Mesendoderm (in vitro differentiated cells): Measurements from ENCODE around the gene ST8SIA6.

Experiments
- DNase-seq: peaks from one replicate; pipeline ENCODE4 v3.0.0; 2013
- H2AK5ac ChIP-seq: 2 replicates; pipeline ENCODE4 v1.6.1; 2013; ENCODE audit warnings: low read length, inconsistent platforms
- H2BK120ac ChIP-seq: 2 replicates; pipeline ENCODE4 v1.6.1; 2013; ENCODE audit warnings: low read depth, mild to moderate bottlenecking, low read length, moderate library complexity, mixed read lengths
- H2BK15ac ChIP-seq: replicated peaks from 2 replicates; pipeline ENCODE4 v1.6.1; 2013; ENCODE audit warnings: low read depth, mild to moderate bottlenecking, moderate library complexity
- H2BK5ac ChIP-seq: 2 replicates; pipeline ENCODE4 v1.6.1; 2013; ENCODE audit warnings: low read length, inconsistent platforms
- H3K18ac ChIP-seq: 2 replicates; pipeline ENCODE4 v1.6.1; 2013; ENCODE audit warnings: mild to moderate bottlenecking, low read length, mixed read lengths
- H3K23ac ChIP-seq: one replicate; pipeline ENCODE4 v1.6.1; 2013; ENCODE audit warnings: low read length
- H3K27ac ChIP-seq: 2 replicates; pipeline ENCODE4 v1.5.1; 2013; ENCODE audit warnings: low read depth, mild to moderate bottlenecking, inconsistent platforms, low read length, moderate library complexity
- H3K27me3 ChIP-seq: 2 replicates; pipeline ENCODE4 v1.6.1; 2013; ENCODE audit warnings: low read length, control low read depth, mild to moderate bottlenecking, inconsistent platforms; ENCODE audit not compliant: insufficient read depth, poor library complexity
- H3K36me3 ChIP-seq: 2 replicates; pipeline ENCODE4 v1.6.1; 2013; ENCODE audit warnings: low read length, inconsistent platforms; ENCODE audit not compliant: control insufficient read depth, insufficient read depth
- H3K4ac ChIP-seq: one replicate; pipeline ENCODE4 v1.6.1; 2013; ENCODE audit warnings: low read depth, mild to moderate bottlenecking, low read length, moderate library complexity
- H3K4me1 ChIP-seq: 2 replicates; pipeline ENCODE4 v1.6.1; 2013; ENCODE audit warnings: low read depth, low read length, inconsistent platforms; ENCODE audit not compliant: control insufficient read depth
- H3K4me2 ChIP-seq: 2 replicates; pipeline ENCODE4 v1.6.1; 2013; ENCODE audit warnings: low read length
- H3K4me3 ChIP-seq: 2 replicates; pipeline ENCODE4 v1.5.1; 2013; ENCODE audit warnings: mild to moderate bottlenecking, low read length
- H3K56ac ChIP-seq: one replicate; pipeline ENCODE4 v1.6.1; 2013; ENCODE audit warnings: low read length
- H3K79me1 ChIP-seq: 2 replicates; pipeline ENCODE4 v1.6.1; 2013; ENCODE audit warnings: low read length, inconsistent platforms
- H3K79me2 ChIP-seq: 2 replicates; pipeline ENCODE4 v1.6.1; 2013; ENCODE audit warnings: mild to moderate bottlenecking, low read length; ENCODE audit not compliant: control insufficient read depth, insufficient read depth
- H3K9ac ChIP-seq: 2 replicates; pipeline ENCODE4 v1.6.1; 2013; ENCODE audit warnings: low read length, inconsistent platforms
- H4K5ac ChIP-seq: one replicate; pipeline ENCODE4 v1.6.1; 2013; ENCODE audit warnings: low read length
- H4K8ac ChIP-seq: one replicate; pipeline ENCODE4 v1.6.1; 2013; ENCODE audit warnings: low read depth, mild to moderate bottlenecking, control low read depth, low read length, moderate library complexity
- WGBS: extraction: QIAGEN DNeasy Blood & Tissue Kit; methylation state at CpG from one replicate; pipeline ENCODE4 v1.1.7; 2013; ENCODE audit warnings: low lambda C conversion rate, missing lambda C conversion rate; ENCODE audit not compliant: insufficient coverage; ENCODE audit errors: extremely low coverage; 5-methylcytosine and 5-hydroxymethylcytosine counted together

Gene ST8SIA6

GRCh38 chr10:17494626-17495260, 40.3 kb upstream of the ST8SIA6 start:
- WGBS, result 100% methylated on average over 1 of the region's 6 CpGs

GRCh38 chr10:17488848-17489247, 34.5 kb upstream of the ST8SIA6 start:
- no peak overlapping the region for H2BK5ac ChIP-seq
- no peak overlapping the region for H2AK5ac ChIP-seq
- no peaks in the 10 kb centered on the region for H3K79me2 ChIP-seq
- DNase-seq, result no peak
- no peak overlapping the region for H3K23ac ChIP-seq
- no peak overlapping the region for H2BK15ac ChIP-seq
- H3K4me1 ChIP-seq, result no peaks in the 10 kb centered on the region
- H2BK120ac ChIP-seq, result no peak overlapping the region
- H3K56ac ChIP-seq, result no peak overlapping the region
- no peak overlapping the region for H3K4ac ChIP-seq
- H3K9ac ChIP-seq, result no peak overlapping the region
- no peak overlapping the region for H3K4me3 ChIP-seq
- H3K27me3 ChIP-seq, result no peaks in the 10 kb centered on the region
- no peak overlapping the region for H3K4me2 ChIP-seq
- H3K18ac ChIP-seq, result no peak overlapping the region
- H3K79me1 ChIP-seq, result no peaks in the 10 kb centered on the region
- H4K8ac ChIP-seq, result no peak overlapping the region
- no peak overlapping the region for H3K27ac ChIP-seq
- no peaks in the 10 kb centered on the region for H3K36me3 ChIP-seq
- WGBS, result no CpG with 5 or more reads among the region's 6 CpGs
- H4K5ac ChIP-seq, result no peak overlapping the region

More at GRCh38 chr10:17494626-17495260, 40.3 kb upstream of the ST8SIA6 start:
- H3K79me2 ChIP-seq, result no peaks in the 10 kb centered on the region
- H4K8ac ChIP-seq, result no peak overlapping the region
- H3K56ac ChIP-seq, result no peak overlapping the region
- H3K4me2 ChIP-seq, result no peak overlapping the region
- no peak overlapping the region for H3K4ac ChIP-seq
- no peak overlapping the region for H3K23ac ChIP-seq
- no peak overlapping the region for H3K18ac ChIP-seq
- H3K4me3 ChIP-seq, result no peak overlapping the region
- H3K79me1 ChIP-seq, result no peaks in the 10 kb centered on the region
- no peak for DNase-seq
- no peak overlapping the region for H3K9ac ChIP-seq
- no peaks in the 10 kb centered on the region for H3K36me3 ChIP-seq
- H2BK15ac ChIP-seq, result no peak overlapping the region
- no peak overlapping the region for H2AK5ac ChIP-seq
- H3K27ac ChIP-seq, result no peak overlapping the region
- H3K4me1 ChIP-seq, result no peaks in the 10 kb centered on the region
- no peak overlapping the region for H2BK120ac ChIP-seq
- H2BK5ac ChIP-seq, result no peak overlapping the region
- no peak overlapping the region for H4K5ac ChIP-seq
- H3K27me3 ChIP-seq, result no peaks in the 10 kb centered on the region

GRCh38 chr10:17483079-17483478, 28.7 kb upstream of the ST8SIA6 start:
- Histone ChIP-seq H4K5ac (no peak overlapping the region), H3K23ac (no peak overlapping the region), H3K79me1 (no peaks in the 10 kb centered on the region), H3K4me1 (no peaks in the 10 kb centered on the region), H3K56ac (no peak overlapping the region), H3K18ac (no peak overlapping the region), H3K36me3 (no peaks in the 10 kb centered on the region), H3K27ac (no peak overlapping the region), H2BK15ac (no peak overlapping the region), H3K4me3 (no peak overlapping the region), H3K9ac (no peak overlapping the region), H2BK5ac (no peak overlapping the region), H3K4me2 (no peak overlapping the region), H2BK120ac (no peak overlapping the region), H3K4ac (no peak overlapping the region), H3K27me3 (no peaks in the 10 kb centered on the region), H3K79me2 (no peaks in the 10 kb centered on the region), H2AK5ac (no peak overlapping the region), H4K8ac (no peak overlapping the region)
- WGBS, result no CpG with 5 or more reads among the region's 6 CpGs
- DNase-seq, result peak; percentile 3

GRCh38 chr10:17479822-17480221, 25.4 kb upstream of the ST8SIA6 start:
- WGBS, result no CpG with 5 or more reads among the region's 3 CpGs
- Histone ChIP-seq H2AK5ac (no peak overlapping the region), H3K4me2 (no peak overlapping the region), H4K5ac (no peak overlapping the region), H3K27ac (no peak overlapping the region), H3K79me1 (no peaks in the 10 kb centered on the region), H3K9ac (no peak overlapping the region), H2BK120ac (no peak overlapping the region), H3K79me2 (no peaks in the 10 kb centered on the region), H3K36me3 (no peaks in the 10 kb centered on the region), H3K4me3 (no peak overlapping the region), H3K23ac (no peak overlapping the region), H3K27me3 (no peaks in the 10 kb centered on the region), H2BK15ac (no peak overlapping the region), H4K8ac (no peak overlapping the region), H2BK5ac (no peak overlapping the region), H3K4ac (no peak overlapping the region), H3K18ac (no peak overlapping the region), H3K4me1 (no peaks in the 10 kb centered on the region), H3K56ac (no peak overlapping the region)
- DNase-seq, result no peak

GRCh38 chr10:17479015-17479615, 24.7 kb upstream of the ST8SIA6 start:
- Histone ChIP-seq H4K5ac (no peak overlapping the region), H3K4ac (no peak overlapping the region), H3K27me3 (no peaks in the 10 kb centered on the region), H3K9ac (no peak overlapping the region), H2BK15ac (no peak overlapping the region), H3K79me1 (no peaks in the 10 kb centered on the region), H3K4me1 (no peaks in the 10 kb centered on the region), H3K27ac (no peak overlapping the region), H2BK5ac (no peak overlapping the region), H3K4me2 (no peak overlapping the region), H2AK5ac (no peak overlapping the region), H3K56ac (no peak overlapping the region), H2BK120ac (no peak overlapping the region), H3K4me3 (no peak overlapping the region), H4K8ac (no peak overlapping the region), H3K79me2 (no peaks in the 10 kb centered on the region), H3K23ac (no peak overlapping the region), H3K36me3 (no peaks in the 10 kb centered on the region), H3K18ac (no peak overlapping the region)
- WGBS, result no CpG with 5 or more reads among the region's 4 CpGs
- DNase-seq, result no peak

GRCh38 chr10:17476073-17476472, 21.7 kb upstream of the ST8SIA6 start:
- H2AK5ac ChIP-seq, result no peak overlapping the region
- no peak overlapping the region for H3K18ac ChIP-seq
- no peak overlapping the region for H4K5ac ChIP-seq
- no peak overlapping the region for H3K56ac ChIP-seq
- no peaks in the 10 kb centered on the region for H3K27me3 ChIP-seq
- H2BK5ac ChIP-seq, result no peak overlapping the region
- no peak for DNase-seq
- H3K79me1 ChIP-seq, result no peaks in the 10 kb centered on the region
- no peaks in the 10 kb centered on the region for H3K36me3 ChIP-seq
- no CpG with 5 or more reads among the region's 1 CpG for WGBS
- H3K4me1 ChIP-seq, result peaks cover 2% of the 10 kb centered on the region
- no peak overlapping the region for H3K27ac ChIP-seq
- H3K9ac ChIP-seq, result no peak overlapping the region
- no peak overlapping the region for H3K4me2 ChIP-seq
- no peak overlapping the region for H2BK120ac ChIP-seq
- no peak overlapping the region for H3K23ac ChIP-seq
- H4K8ac ChIP-seq, result no peak overlapping the region
- no peaks in the 10 kb centered on the region for H3K79me2 ChIP-seq
- no peak overlapping the region for H3K4me3 ChIP-seq
- H3K4ac ChIP-seq, result no peak overlapping the region
- H2BK15ac ChIP-seq, result no peak overlapping the region
